Measurements from ENCODE around the gene YPEL1.

YPEL1 gene

GRCh38 chr22:21660904-21661303 is 74.7 kb downstream of the YPEL1 start:
- Histone ChIP-seq H3K9me3 (ENCODE audit: control insufficient read depth in 1 of 2, low read length in 2 of 2) (no peaks in the 10 kb centered on the region), H3K9ac (ENCODE audit: low read depth in 1 of 2, low read length in 2 of 2) (no peak overlapping the region), H3K27ac (ENCODE audit: low read depth, low read length) (no peak overlapping the region), H3K4me1 (ENCODE audit: control insufficient read depth in 1 of 2, insufficient read depth in 2 of 2, low read length in 2 of 2) (peaks cover 0 to 16% of the 10 kb centered on the region in 2 donors), H3K27me3 (ENCODE audit: control insufficient read depth in 1 of 2, insufficient read depth in 2 of 2, low read length in 2 of 2) (no peaks in the 10 kb centered on the region), H3K4me3 (ENCODE audit: low read depth in 1 of 2, low read length in 2 of 2) (no peak overlapping the region), H3K36me3 (ENCODE audit: control insufficient read depth in 1 of 2, insufficient read depth in 2 of 2, low read length in 2 of 2) (no peaks in the 10 kb centered on the region)

GRCh38 chr22:21659864-21660525 is 75.6 kb downstream of the YPEL1 start:
- no peak overlapping the region for H3K27ac ChIP-seq (ENCODE audit: low read depth, low read length)
- H3K4me1 ChIP-seq (ENCODE audit: control insufficient read depth in 1 of 2, insufficient read depth in 2 of 2, low read length in 2 of 2), result peaks cover 0 to 10% of the 10 kb centered on the region in 2 donors
- H3K36me3 ChIP-seq (ENCODE audit: control insufficient read depth in 1 of 2, insufficient read depth in 2 of 2, low read length in 2 of 2), result no peaks in the 10 kb centered on the region
- no peak overlapping the region for H3K9ac ChIP-seq (ENCODE audit: low read depth in 1 of 2, low read length in 2 of 2)
- H3K27me3 ChIP-seq (ENCODE audit: control insufficient read depth in 1 of 2, insufficient read depth in 2 of 2, low read length in 2 of 2), result no peaks in the 10 kb centered on the region
- no peak overlapping the region for H3K4me3 ChIP-seq (ENCODE audit: low read depth in 1 of 2, low read length in 2 of 2)
- no peaks in the 10 kb centered on the region for H3K9me3 ChIP-seq (ENCODE audit: control insufficient read depth in 1 of 2, low read length in 2 of 2)

- no peaks in the 10 kb centered on the region for H3K9me3 ChIP-seq (ENCODE audit: control insufficient read depth in 1 of 2, low read length in 2 of 2)
- no peaks in the 10 kb centered on the region for H3K36me3 ChIP-seq (ENCODE audit: control insufficient read depth in 1 of 2, insufficient read depth in 2 of 2, low read length in 2 of 2)
- H3K4me3 ChIP-seq (ENCODE audit: low read depth in 1 of 2, low read length in 2 of 2), result peak overlapping the region; percentile 65 to 74
- peaks cover 0 to 15% of the 10 kb centered on the region in 2 donors for H3K4me1 ChIP-seq (ENCODE audit: control insufficient read depth in 1 of 2, insufficient read depth in 2 of 2, low read length in 2 of 2)
- H3K27ac ChIP-seq (ENCODE audit: low read depth, low read length), result no peak overlapping the region
- H3K9ac ChIP-seq (ENCODE audit: low read depth in 1 of 2, low read length in 2 of 2), result peak overlapping the region in 1 of 2 donors; percentile 57
- H3K27me3 ChIP-seq (ENCODE audit: control insufficient read depth in 1 of 2, insufficient read depth in 2 of 2, low read length in 2 of 2), result no peaks in the 10 kb centered on the region
Observed at GRCh38 chr22:21657360-21658032, 78.1 kb downstream of the YPEL1 start.

- Histone ChIP-seq H3K36me3 (ENCODE audit: control insufficient read depth in 1 of 2, insufficient read depth in 2 of 2, low read length in 2 of 2) (no peaks in the 10 kb centered on the region), H3K27me3 (ENCODE audit: control insufficient read depth in 1 of 2, insufficient read depth in 2 of 2, low read length in 2 of 2) (no peaks in the 10 kb centered on the region), H3K9ac (ENCODE audit: low read depth in 1 of 2, low read length in 2 of 2) (no peak overlapping the region), H3K4me1 (ENCODE audit: control insufficient read depth in 1 of 2, insufficient read depth in 2 of 2, low read length in 2 of 2) (peaks cover 0 to 19% of the 10 kb centered on the region in 2 donors), H3K9me3 (ENCODE audit: control insufficient read depth in 1 of 2, low read length in 2 of 2) (no peaks in the 10 kb centered on the region), H3K4me3 (ENCODE audit: low read depth in 1 of 2, low read length in 2 of 2) (peak overlapping the region; percentile 65 to 74), H3K27ac (ENCODE audit: low read depth, low read length) (no peak overlapping the region)
Observed at GRCh38 chr22:21657020-21657359, 78.6 kb downstream of the YPEL1 start.

- no peaks in the 10 kb centered on the region for H3K27me3 ChIP-seq (ENCODE audit: control insufficient read depth in 1 of 2, insufficient read depth in 2 of 2, low read length in 2 of 2)
- no peak overlapping the region for H3K27ac ChIP-seq (ENCODE audit: low read depth, low read length)
- peak overlapping the region in 1 of 2 donors; percentile 60 for H3K9ac ChIP-seq (ENCODE audit: low read depth in 1 of 2, low read length in 2 of 2)
- H3K4me3 ChIP-seq (ENCODE audit: low read depth in 1 of 2, low read length in 2 of 2), result peak overlapping the region; percentile 73 to 80
- H3K9me3 ChIP-seq (ENCODE audit: control insufficient read depth in 1 of 2, low read length in 2 of 2), result no peaks in the 10 kb centered on the region
- peaks cover 9 to 24% of the 10 kb centered on the region in 2 donors for H3K4me1 ChIP-seq (ENCODE audit: control insufficient read depth in 1 of 2, insufficient read depth in 2 of 2, low read length in 2 of 2)
- H3K36me3 ChIP-seq (ENCODE audit: control insufficient read depth in 1 of 2, insufficient read depth in 2 of 2, low read length in 2 of 2), result peaks cover 0 to 10% of the 10 kb centered on the region in 2 donors
Observed at GRCh38 chr22:21652547-21653545, 82.7 kb downstream of the YPEL1 start.

GRCh38 chr22:21652010-21652546 is 83.5 kb downstream of the YPEL1 start:
- Histone ChIP-seq H3K27ac (ENCODE audit: low read depth, low read length) (no peak overlapping the region), H3K4me1 (ENCODE audit: control insufficient read depth in 1 of 2, insufficient read depth in 2 of 2, low read length in 2 of 2) (peaks cover 9 to 22% of the 10 kb centered on the region in 2 donors), H3K27me3 (ENCODE audit: control insufficient read depth in 1 of 2, insufficient read depth in 2 of 2, low read length in 2 of 2) (no peaks in the 10 kb centered on the region), H3K9me3 (ENCODE audit: control insufficient read depth in 1 of 2, low read length in 2 of 2) (no peaks in the 10 kb centered on the region), H3K36me3 (ENCODE audit: control insufficient read depth in 1 of 2, insufficient read depth in 2 of 2, low read length in 2 of 2) (peaks cover 0 to 13% of the 10 kb centered on the region in 2 donors), H3K9ac (ENCODE audit: low read depth in 1 of 2, low read length in 2 of 2) (peak overlapping the region; percentile 50 to 60), H3K4me3 (ENCODE audit: low read depth in 1 of 2, low read length in 2 of 2) (peak overlapping the region; percentile 73 to 80)

GRCh38 chr22:21651521-21652009 is 84.0 kb downstream of the YPEL1 start:
- Histone ChIP-seq H3K4me3 (ENCODE audit: low read depth in 1 of 2, low read length in 2 of 2) (peak overlapping the region; percentile 73 to 80), H3K4me1 (ENCODE audit: control insufficient read depth in 1 of 2, insufficient read depth in 2 of 2, low read length in 2 of 2) (peaks cover 9 to 22% of the 10 kb centered on the region in 2 donors), H3K27me3 (ENCODE audit: control insufficient read depth in 1 of 2, insufficient read depth in 2 of 2, low read length in 2 of 2) (no peaks in the 10 kb centered on the region), H3K9me3 (ENCODE audit: control insufficient read depth in 1 of 2, low read length in 2 of 2) (no peaks in the 10 kb centered on the region), H3K9ac (ENCODE audit: low read depth in 1 of 2, low read length in 2 of 2) (peak overlapping the region; percentile 50 to 57), H3K36me3 (ENCODE audit: control insufficient read depth in 1 of 2, insufficient read depth in 2 of 2, low read length in 2 of 2) (peaks cover 0 to 16% of the 10 kb centered on the region in 2 donors), H3K27ac (ENCODE audit: low read depth, low read length) (no peak overlapping the region)

GRCh38 chr22:21650823-21651520 is 84.6 kb downstream of the YPEL1 start:
- Histone ChIP-seq H3K4me1 (ENCODE audit: control insufficient read depth in 1 of 2, insufficient read depth in 2 of 2, low read length in 2 of 2) (peaks cover 9 to 25% of the 10 kb centered on the region in 2 donors), H3K27ac (ENCODE audit: low read depth, low read length) (no peak overlapping the region), H3K27me3 (ENCODE audit: control insufficient read depth in 1 of 2, insufficient read depth in 2 of 2, low read length in 2 of 2) (no peaks in the 10 kb centered on the region), H3K9ac (ENCODE audit: low read depth in 1 of 2, low read length in 2 of 2) (peak overlapping the region; percentile 50 to 57), H3K4me3 (ENCODE audit: low read depth in 1 of 2, low read length in 2 of 2) (peak overlapping the region; percentile 73 to 80), H3K36me3 (ENCODE audit: control insufficient read depth in 1 of 2, insufficient read depth in 2 of 2, low read length in 2 of 2) (peaks cover 0 to 21% of the 10 kb centered on the region in 2 donors), H3K9me3 (ENCODE audit: control insufficient read depth in 1 of 2, low read length in 2 of 2) (no peaks in the 10 kb centered on the region)

- Histone ChIP-seq H3K4me1 (ENCODE audit: control insufficient read depth in 1 of 2, insufficient read depth in 2 of 2, low read length in 2 of 2) (peaks cover 9 to 25% of the 10 kb centered on the region in 2 donors), H3K36me3 (ENCODE audit: control insufficient read depth in 1 of 2, insufficient read depth in 2 of 2, low read length in 2 of 2) (peaks cover 0 to 24% of the 10 kb centered on the region in 2 donors), H3K27ac (ENCODE audit: low read depth, low read length) (no peak overlapping the region), H3K9me3 (ENCODE audit: control insufficient read depth in 1 of 2, low read length in 2 of 2) (no peaks in the 10 kb centered on the region), H3K9ac (ENCODE audit: low read depth in 1 of 2, low read length in 2 of 2) (no peak overlapping the region), H3K27me3 (ENCODE audit: control insufficient read depth in 1 of 2, insufficient read depth in 2 of 2, low read length in 2 of 2) (no peaks in the 10 kb centered on the region), H3K4me3 (ENCODE audit: low read depth in 1 of 2, low read length in 2 of 2) (no peak overlapping the region)
Observed at GRCh38 chr22:21650280-21650679, 85.3 kb downstream of the YPEL1 start.

All from duodenal mucosa (tissue), 2 donors.